Adipose tissue (tissue), 3 donors: ENCODE data around the gene TMC1. TPM values are rescaled to one million over a fixed set of nuclear protein-coding genes. Genes with fewer than 3 reads are reported as not detected.
"Not testable (repeated sequence)": the region's sequence is repeated elsewhere in the genome, so short reads cannot be mapped to it uniquely, and the experiment has no call there.

ENCODE experiments used
- H3K27ac ChIP-seq: one replicate; pipeline ENCODE4 v1.5.1; 2013; ENCODE audit warnings: low read depth, low read length
- WGBS, 3 donors: extraction: QIAGEN DNeasy Blood & Tissue Kit; methylation state at CpG; one replicate each; pipeline ENCODE4 v1.1.7; 2013; 5-methylcytosine and 5-hydroxymethylcytosine counted together
- polyA plus RNA-seq, 3 donors: library from polyadenylated mRNA; stranded (reverse); fragments of 200-250 nt; gene quantifications; one replicate each; pipeline ENCODE4 v1.2.3, GENCODE V29; 2013
- donor health status: healthy with polysubstance abuse.
- donor health status: Bipolar disorder and iron deficiency.
- donor health status: healthy.

TMC1 gene
- polyA plus RNA-seq, 3 donors, result 0.19 to 1.9 TPM; not detected in 1

- 47 to 68% (median 58%) methylated on average over 3 of the region's 3 CpGs for WGBS, 3 donors
- no peak overlapping the region for H3K27ac ChIP-seq
These were observed 254.2 kb downstream of the TMC1 start for GRCh38 chr9:72775570-72775969.

- no peak overlapping the region for H3K27ac ChIP-seq
These were observed 258.2 kb downstream of the TMC1 start for GRCh38 chr9:72779614-72780013.

DNA sequence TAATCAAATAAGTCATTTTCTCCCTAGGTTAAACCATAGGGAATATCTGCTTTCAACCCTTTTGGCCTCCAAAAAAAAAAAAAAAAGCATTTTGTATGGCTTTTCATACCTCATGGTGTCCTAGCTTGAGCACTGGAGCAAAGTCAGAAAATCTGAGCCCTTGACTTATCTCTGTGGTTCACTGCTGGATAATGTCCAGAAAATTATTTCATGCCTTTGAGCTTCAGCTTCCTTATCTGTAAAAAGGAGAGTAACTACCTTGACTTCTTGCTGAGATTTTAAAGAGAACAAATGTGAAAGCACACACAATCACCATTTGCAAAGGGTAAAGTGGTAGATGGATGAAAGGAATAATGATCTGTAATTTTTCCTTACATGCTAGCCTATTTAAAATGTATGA lies 265.5 kb downstream of the TMC1 start:
- H3K27ac ChIP-seq, result no peak overlapping the region

- H3K27ac ChIP-seq, result no peak overlapping the region
- WGBS, 3 donors, result 47 to 54% (median 48%) methylated on average over 5 of the region's 5 CpGs
These were observed 267.7 kb downstream of the TMC1 start for GRCh38 chr9:72788966-72789735.

DNA sequence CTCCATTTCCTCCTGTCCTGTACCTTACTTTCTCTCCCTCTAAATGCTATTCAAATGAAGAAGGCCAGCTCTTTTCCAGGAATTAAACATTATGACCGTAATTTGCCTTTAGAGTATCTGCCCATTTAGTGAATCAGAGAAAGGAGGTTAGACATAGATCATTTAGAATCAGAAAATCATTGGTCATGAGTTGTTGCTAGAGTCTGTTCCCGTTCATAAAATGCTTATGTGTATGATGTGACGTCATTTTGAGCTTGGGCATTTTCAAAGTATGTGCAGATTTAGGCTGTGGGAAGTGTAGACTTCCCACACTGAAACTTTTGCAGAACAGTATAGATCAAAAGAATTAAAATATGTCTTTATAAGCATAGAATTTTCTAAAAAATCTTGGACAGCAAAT lies 268.5 kb downstream of the TMC1 start:
- H3K27ac ChIP-seq, result no peak overlapping the region
- 73 to 92% (median 88%) methylated on average over 3 of the region's 3 CpGs for WGBS, 3 donors

DNA sequence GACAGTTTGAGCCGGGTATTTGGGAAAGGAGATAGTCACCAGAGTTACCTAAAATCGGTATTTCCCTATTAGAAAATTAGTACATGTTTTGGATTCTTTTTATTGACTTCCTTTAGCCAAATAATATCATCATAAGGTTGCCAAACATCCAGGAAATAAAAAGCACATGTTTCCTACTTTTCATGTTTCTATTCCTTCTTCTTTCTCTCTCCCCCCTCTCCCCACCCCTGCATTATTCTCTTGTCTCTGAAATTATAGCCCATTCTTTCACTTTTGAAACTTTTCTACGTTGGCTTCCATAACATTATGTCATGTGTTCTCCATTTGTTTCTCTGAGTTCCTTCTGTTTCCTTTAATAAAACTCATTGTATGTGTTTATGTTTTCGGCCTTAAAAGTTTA lies 269.6 kb downstream of the TMC1 start:
- no peak overlapping the region for H3K27ac ChIP-seq
- 70 to 74% (median 74%) methylated on average over 4 of the region's 4 CpGs for WGBS, 3 donors

DNA sequence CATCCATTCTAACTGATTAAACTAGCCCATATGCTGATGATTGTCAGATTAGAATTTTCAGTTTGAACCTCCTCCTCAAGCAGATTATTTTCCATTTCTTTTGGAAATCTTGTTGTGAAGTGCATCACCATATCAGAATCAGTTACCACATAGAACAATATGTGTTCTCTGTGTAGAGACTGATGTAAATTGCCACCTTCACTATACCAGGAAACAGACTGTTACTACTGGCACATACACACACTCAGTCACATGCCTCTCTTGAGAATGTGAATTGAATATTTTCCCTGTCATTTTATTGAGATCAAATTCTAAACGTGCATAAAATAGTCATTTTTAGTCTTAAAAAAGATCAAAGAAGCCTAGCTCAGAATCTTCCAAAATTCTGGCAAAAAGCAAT lies 270.0 kb downstream of the TMC1 start:
- no peak overlapping the region for H3K27ac ChIP-seq
- 52 to 63% (median 59%) methylated on average over 1 of the region's 1 CpG for WGBS, 3 donors

- H3K27ac ChIP-seq, result no peak overlapping the region
- WGBS, 3 donors, result 63 to 79% (median 72%) methylated on average over 1 of the region's 1 CpG
These were observed 273.5 kb downstream of the TMC1 start for GRCh38 chr9:72794946-72795345.

DNA sequence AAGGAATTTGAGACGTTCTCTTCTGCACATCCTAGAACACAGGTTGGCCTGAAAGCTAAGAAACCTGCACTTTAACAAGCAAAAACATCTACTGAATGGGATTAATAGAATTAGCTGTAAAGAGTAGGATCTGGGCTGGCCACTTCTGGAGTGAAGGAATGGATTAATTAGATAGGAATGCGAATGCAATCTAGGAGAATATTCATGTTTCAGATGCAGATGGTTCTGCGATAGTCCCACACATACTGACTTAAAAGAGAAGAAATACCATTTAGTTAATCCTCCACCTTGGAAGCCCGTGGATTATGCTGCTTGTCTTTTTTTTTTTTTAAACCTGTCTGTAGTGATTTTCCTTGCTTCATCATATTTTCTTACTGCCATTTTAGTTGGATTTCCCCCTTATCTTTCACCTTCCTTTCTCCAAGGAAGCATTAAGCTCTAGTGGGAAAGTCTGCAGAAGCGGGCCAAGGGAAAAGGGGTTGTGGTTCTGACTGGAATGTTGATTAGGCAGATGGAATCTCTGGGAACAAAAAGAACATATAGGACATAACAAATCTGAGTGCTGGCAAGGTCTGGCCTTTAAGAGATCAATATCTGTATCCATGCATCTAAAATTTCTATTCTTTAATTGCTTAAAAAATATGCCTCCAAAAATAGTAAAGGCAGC lies 279.1 kb downstream of the TMC1 start:
- H3K27ac ChIP-seq, result no peak overlapping the region
- WGBS, 3 donors, result 72 to 76% (median 75%) methylated on average over 5 of the region's 5 CpGs

- no peak overlapping the region for H3K27ac ChIP-seq
- WGBS, 3 donors, result 76 to 81% (median 76%) methylated on average over 1 of the region's 1 CpG
These were observed 283.8 kb downstream of the TMC1 start for GRCh38 chr9:72805238-72805637.

DNA sequence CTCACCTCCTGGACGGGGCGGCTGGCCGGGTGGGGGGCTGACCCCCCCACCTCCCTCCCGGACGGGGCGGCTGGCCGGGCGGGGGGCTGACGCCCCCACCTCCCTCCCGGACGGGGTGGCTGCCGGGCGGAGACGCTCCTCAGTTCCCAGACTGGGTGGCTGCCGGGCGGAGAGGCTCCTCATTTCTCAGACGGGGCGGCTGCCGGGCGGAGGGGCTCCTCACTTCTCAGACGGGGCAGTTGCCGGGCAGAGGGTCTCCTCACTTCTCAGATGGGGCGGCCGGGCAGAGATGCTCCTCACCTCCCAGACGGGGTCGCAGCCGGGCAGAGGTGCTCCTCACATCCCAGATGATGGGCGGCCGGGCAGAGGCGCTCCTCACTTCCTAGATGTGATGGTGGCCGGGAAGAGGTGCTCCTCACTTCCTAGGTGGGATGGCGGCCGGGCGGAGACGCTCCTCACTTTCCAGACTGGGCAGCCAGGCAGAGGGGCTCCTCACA lies 285.0 kb downstream of the TMC1 start:
- H3K27ac ChIP-seq, result not testable (repeated sequence)
- WGBS, 3 donors, result 94 to 97% (median 97%) methylated on average over 13 to 25 of the region's 35 CpGs

DNA sequence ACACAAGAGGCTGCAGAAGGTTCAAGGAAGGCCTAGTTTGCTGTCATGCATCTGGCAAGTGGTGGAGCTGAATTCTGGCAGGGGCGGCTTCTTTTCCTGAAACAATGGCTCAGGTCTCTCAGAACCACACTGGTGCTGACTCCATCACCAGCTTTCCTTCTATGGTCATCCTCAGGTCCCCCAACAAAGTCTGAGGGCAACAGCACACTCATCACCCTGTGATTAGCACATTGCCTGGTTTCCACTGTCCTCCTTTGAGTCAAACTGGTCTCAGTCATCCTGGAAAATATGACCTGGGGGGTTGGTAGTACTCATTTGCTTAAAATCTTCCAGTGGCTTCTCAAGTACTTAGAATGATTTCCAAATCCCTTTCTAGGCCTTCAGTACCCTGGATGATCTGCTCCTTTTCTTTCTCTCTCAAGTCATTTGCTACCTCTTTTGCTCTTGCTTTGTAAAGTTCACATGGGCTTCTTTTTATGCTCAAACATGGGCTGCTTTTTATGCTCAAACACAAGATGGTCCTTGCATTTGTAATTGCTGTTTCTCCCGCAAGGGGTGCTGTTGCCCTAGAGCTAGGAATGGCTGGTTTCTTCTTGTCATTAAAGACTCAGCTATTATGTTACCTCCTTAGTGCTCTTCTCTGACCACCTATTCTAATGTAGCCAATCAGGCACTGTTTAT lies 286.5 kb downstream of the TMC1 start:
- 81 to 97% (median 94%) methylated on average over 2 of the region's 2 CpGs for WGBS, 3 donors
- no peak overlapping the region for H3K27ac ChIP-seq

- WGBS, 3 donors, result 79 to 93% (median 89%) methylated on average over 2 of the region's 2 CpGs
- H3K27ac ChIP-seq, result no peak overlapping the region
These were observed 287.0 kb downstream of the TMC1 start for GRCh38 chr9:72808446-72808768.

GRCh38 chr9:72809586-72809985 lies 288.2 kb downstream of the TMC1 start:
- WGBS, 3 donors, result 73 to 89% (median 86%) methylated on average over 3 of the region's 3 CpGs
- H3K27ac ChIP-seq, result no peak overlapping the region

GRCh38 chr9:72812559-72813111 lies 291.2 kb downstream of the TMC1 start:
- 54 to 74% (median 64%) methylated on average over 2 of the region's 2 CpGs for WGBS, 3 donors
- no peak overlapping the region for H3K27ac ChIP-seq

- H3K27ac ChIP-seq, result no peak overlapping the region
These were observed 292.1 kb downstream of the TMC1 start for GRCh38 chr9:72813544-72813943.

GRCh38 chr9:72814083-72814597 lies 292.7 kb downstream of the TMC1 start:
- WGBS, 3 donors, result 66 to 71% (median 67%) methylated on average over 7 of the region's 7 CpGs
- H3K27ac ChIP-seq, result no peak overlapping the region

DNA sequence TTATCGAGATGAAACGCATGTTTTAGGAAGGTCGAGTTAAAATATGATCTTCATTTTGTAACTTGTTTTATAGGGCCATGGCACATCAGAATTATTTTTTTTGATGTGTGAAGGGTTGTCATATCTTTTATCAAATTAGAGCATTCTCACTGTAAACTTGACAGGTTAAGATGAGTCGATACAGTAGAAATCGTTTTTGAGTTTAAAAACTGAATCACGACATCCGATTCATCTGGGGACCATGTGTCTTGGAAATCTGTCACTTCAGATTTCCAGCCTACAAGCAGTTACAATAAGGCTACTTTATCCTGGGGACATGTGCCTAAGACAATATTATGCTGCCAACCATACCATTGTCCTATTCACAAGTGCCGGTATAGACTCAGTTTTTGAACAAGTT lies 295.3 kb downstream of the TMC1 start:
- WGBS, 3 donors, result 94 to 97% (median 95%) methylated on average over 8 of the region's 8 CpGs

GRCh38 chr9:72817413-72817812 lies 296.0 kb downstream of the TMC1 start:
- WGBS, 3 donors, result 77 to 84% (median 80%) methylated on average over 7 of the region's 7 CpGs
- no peak overlapping the region for H3K27ac ChIP-seq

More for the DNA sequence above, 295.3 kb downstream of the TMC1 start:
- H3K27ac ChIP-seq, result no peak overlapping the region
